A673 (cell line): Measurements from ENCODE around the gene NRG3.

Experiments used
- CTCF ChIP-seq: fragments of 300-800, 200-600 bp; sonication (generic); conservative IDR thresholded peaks from 2 replicates; pipeline ENCODE4 v1.5.1; 2017; ENCODE audit warnings: low read depth, mild to moderate bottlenecking, antibody characterized with exemption, low read length, moderate library complexity, mixed read lengths
- EZH2 ChIP-seq: fragments of 200-600 bp; sonication (generic); IDR thresholded peaks from 2 replicates; pipeline ENCODE4 v1.6.1; 2017; ENCODE audit warnings: borderline replicate concordance, low read depth, mild to moderate bottlenecking, mixed read lengths, antibody characterized with exemption, low read length; ENCODE audit not compliant: poor library complexity, severe bottlenecking

DNA sequence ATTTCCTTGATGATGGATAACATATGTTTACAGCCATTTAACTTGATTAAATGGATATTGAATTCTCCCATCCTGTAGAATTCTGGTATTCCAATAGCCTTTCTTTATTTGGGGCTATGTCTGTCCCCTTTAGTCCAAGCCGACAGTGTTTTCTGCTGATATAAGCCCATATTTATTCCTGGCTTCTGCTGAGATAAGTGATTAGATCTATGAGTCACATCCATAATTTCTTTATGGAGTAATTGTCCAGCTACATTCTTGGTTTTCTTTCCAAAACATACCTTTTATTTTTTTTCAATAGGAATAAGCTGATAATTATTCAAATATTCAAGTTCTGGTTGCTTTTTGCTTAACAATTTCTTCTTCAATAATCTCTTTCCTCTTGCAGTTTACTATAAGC, 106.7 kb downstream of the NRG3 start:
- no peak for TF ChIP-seq EZH2
- TF ChIP-seq CTCF: no peak
